DLD1 (cell line): ENCODE results near the gene SKAP2.

ENCODE experiments used
- in situ Hi-C: cut with HindIII; loops from 2 replicates; pipeline ENCODE4 v1.10.0; 2017; ENCODE audit warnings: low sequenced_read_pairs

The SKAP2 gene, protein sequence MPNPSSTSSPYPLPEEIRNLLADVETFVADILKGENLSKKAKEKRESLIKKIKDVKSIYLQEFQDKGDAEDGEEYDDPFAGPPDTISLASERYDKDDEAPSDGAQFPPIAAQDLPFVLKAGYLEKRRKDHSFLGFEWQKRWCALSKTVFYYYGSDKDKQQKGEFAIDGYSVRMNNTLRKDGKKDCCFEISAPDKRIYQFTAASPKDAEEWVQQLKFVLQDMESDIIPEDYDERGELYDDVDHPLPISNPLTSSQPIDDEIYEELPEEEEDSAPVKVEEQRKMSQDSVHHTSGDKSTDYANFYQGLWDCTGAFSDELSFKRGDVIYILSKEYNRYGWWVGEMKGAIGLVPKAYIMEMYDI

DNA sequence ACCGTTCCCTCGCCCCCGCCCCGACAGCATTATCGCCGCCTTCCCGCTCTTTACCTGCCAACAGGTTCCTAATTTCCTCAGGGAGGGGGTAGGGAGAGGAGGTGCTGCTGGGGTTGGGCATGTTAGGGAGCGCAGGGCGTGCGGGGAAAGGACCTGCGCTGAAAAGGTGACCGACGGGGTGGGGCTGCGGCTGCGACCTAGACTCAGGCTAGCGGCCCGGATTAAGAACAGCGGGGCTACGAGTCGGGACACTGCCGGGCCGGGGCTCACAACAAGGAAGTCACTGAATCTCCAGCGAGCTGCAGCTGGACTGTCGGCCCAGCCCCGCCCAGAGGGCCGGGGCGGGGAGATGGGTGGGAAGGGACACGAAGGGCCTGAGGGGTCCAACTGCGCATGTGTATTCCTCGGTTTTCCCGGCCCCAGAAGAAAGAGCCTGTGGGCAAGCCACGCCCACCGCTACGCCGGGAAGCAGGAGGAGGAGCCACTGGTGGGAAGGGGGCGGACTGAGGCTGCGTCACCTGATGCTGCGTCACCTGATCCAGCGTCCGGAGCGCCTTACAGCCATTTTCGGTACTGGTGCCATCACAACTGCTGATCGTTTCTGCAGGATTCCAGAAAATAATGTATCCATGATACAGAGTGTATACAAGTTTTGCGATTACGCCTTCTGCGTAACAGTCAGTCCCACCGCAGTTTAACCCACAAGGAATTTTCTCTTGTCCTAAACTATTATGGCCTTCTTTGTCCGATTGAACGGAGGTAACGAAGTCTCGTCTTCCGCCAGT is at the start of gene SKAP2:
SKAP2 (minus strand) TSS at position 282 of the 785 bp plus-strand sequence; CDS start at position 121, 161 bp downstream.
- in situ Hi-C loops: no loop called here

DNA sequence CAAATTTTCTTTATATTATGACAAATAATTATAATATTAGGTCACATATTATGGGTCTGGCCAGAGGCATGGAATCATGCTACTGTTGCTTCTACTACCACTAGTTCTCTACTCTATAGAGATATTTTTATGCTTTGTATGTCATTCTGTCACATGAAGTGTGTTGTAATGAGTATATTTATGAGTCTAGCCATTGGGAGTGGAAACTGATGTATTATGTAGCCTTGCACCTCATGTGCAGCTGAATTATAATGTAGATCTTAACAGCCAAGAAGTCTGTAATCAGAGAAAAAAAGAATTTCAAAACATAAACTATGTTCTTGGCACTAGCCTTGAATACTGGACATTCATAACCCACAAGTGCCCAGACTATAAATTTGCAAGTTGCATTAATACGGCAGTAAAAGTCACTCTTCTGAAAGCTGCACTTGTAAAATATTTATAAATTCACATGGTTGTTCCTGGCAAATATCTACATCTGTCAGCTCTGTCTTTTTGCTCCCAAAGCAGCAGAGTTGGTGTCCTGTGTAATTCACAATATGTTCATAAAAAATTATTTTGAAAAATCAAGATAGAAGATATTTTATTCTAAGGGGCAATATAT is 48.6 kb upstream of the SKAP2 start:
- in situ Hi-C loops: no loop called here

DNA sequence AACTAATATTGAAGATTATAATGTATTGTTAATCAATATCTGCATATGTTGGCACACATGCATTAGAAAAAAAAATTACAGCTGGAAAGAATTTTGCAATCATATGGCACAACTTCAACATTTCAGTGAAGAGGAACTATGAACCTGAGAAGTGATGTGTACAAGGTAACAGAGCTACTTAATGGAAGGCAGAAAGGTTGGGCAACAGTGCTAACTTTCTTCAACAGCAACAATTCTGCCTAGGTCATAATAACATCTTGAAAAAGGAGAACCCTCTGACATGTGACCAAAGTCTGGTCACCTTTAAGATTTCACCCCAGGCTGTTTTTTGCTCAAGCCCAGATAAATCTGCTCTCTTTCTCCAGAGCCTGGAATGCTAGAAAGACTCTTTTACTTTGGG is 47.9 kb upstream of the SKAP2 start:
- in situ Hi-C loops: no loop called here

DNA sequence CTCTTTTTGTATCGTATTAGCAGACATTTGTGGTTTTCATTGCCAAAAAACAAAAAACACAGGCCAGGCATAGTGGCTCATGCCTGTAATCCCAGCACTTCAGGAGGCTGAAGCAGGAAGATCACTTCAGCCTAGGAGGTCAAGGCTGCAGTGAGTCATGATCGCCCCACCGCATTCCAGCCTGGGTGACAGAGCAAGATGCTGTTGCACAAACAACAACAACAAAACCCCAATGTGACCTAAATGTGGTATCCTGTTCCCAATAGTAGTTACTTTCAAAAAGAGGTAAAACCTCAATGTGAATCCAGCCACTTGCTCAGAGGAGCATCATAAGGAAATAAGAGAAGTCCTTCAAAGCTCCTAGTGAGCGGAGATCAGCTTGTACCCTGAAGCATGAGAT is 45.8 kb upstream of the SKAP2 start:
- in situ Hi-C loops: no loop called here

DNA sequence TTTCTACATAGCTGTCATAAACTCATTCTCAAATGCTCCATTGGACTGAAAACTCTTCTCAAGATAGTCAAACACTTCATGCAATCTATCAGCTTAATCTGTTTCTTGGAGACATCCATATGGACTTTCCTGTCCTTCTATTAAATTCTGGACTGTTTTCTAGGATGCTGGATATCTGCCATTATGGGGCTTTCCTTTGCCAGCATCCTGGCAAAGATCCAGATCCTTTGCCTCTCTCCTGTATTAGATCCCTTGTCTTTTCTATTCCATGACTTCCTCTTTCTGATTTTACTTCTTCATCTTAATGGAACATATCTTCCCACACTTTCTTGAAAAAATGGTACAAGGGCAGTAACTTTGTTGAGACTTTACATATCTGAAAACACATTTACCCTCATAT is 35.9 kb upstream of the SKAP2 start:
- in situ Hi-C loops: no loop called here

DNA sequence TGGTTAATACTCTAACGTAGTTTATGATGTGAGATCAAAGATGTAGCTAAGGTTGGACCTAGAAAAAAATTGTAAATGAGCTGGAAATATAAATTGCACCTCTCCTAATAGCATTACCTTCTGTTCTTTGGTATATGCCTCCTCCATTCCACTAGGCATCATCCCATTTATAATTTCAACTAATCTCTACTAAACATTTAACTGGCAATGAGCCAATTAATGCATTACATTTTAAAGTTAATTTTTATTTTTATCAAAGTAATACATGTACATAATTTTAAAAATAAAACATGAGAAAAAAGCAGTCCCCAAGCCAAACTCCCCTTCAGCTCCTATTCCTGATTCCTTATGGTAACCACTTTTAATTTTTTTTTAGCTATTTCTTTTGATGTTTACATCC is 35.1 kb upstream of the SKAP2 start:
- in situ Hi-C loops: no loop called here

DNA sequence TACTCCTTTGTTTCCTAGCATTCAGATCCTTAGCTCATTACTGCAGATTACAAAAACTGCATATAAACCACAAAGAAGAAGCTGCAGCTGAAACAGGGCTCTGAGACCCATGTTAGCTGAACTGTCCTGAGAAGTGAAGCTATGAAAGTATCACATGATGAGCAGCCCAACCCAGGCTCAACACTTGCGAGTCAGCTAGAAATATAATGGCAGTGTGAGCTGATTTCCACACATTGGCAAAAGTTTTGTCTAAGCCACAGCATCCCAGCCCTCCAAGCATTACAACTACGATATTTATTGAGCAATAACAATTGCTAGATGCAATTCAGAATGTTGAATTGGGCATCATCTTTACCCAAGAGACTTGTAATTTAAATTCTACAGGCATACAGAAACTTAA is 34.5 kb upstream of the SKAP2 start:
- in situ Hi-C loops: no loop called here

DNA sequence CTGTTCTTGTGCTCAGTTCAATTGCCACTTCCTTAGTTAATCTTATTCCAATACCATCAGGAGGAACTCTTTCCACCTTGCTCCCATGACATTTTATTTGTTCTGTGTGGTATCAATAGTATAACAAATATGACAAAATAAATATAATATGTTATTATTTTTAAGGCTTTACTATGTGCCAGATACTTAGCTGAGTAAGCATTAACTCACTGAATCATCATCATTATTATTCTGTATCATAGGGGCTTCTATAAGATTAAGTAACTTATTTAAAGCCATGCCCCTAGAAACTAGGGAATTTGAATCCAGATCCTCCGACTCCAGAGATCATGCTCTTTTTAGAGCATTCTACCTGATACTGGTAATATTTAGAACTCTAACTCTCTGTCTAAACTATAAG is 33.5 kb upstream of the SKAP2 start:
- in situ Hi-C loops: no loop called here

DNA sequence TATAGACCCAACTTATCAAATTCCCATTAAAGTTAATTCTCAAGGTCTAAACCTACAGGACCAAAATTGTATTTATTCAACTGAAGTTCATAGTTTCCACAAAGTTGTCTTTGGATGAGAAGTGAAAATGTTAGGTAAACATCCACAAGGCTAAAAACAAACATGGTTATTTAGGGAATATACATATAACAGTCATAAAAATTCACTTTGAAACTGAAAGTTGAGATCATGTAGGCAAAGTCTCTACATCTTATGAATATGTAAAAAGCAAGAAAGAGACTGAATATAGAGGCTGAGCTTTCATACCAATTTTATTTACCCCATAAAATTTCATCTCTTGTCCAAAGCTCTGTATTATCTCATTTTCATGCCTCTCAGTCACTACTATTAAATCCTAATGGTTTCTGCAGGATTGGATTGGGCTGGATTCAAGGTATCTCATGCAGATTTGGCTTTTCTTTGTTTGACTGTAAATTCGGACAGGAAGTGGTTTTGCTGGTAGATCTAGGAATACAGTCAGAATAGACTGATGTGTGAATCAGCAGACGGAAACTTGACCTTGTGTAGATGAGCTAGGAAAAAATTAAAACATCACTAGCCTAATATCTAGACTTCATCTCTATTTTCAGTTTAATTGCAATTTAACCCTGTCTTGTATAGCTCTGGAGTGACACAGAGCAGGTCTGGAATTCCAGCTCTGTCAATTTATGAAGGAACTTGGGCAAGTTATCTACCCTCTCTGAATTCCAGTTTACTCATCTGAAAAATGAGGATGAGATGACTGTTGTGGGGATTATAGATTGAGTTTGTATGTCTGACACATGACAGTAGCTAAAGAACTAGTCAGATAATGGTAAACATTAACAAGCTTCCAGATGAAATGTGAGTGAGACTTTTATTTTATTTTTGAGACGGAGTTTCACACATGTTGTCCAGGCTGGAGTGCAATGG is 27.3 kb upstream of the SKAP2 start:
- in situ Hi-C loops: no loop called here

DNA sequence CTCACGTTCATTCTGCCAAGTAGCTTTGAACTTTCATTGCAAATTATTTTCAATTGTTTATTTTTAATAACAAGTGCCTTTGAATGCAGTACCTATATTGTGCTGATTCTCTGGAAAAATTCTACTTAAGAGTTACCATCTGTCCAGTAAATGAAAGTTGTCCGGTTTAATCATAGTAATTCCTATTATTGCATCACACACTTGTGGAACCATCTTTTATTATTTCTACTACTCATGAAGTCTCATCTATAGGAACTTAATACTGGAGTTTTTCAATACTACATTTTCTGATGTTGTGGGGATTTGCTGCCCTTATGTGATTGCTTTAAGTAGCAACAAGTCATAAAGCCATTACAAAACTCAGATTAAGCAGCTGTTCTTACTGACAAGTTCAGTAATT is 16.5 kb upstream of the SKAP2 start:
- in situ Hi-C loops: no loop called here

DNA sequence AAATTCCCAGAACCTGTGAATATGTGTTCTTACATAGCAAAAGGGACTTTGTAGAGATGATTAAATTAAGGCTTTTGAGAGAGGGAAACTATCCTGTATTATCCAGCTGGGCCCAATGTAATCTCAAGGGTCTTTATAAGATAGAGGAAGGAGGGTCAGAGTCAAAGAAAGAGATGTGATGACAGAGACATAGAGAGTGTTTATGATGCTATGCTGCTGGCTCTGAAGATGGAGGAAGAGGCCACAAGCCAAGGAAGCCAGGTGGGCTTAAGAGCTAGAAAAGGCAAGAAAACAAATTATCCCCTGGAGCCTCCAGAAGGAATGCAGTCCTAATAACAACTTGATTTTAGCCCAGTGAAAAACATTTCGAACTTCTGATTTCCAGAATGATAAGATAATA is 15.3 kb upstream of the SKAP2 start:
- in situ Hi-C loops: no loop called here

DNA sequence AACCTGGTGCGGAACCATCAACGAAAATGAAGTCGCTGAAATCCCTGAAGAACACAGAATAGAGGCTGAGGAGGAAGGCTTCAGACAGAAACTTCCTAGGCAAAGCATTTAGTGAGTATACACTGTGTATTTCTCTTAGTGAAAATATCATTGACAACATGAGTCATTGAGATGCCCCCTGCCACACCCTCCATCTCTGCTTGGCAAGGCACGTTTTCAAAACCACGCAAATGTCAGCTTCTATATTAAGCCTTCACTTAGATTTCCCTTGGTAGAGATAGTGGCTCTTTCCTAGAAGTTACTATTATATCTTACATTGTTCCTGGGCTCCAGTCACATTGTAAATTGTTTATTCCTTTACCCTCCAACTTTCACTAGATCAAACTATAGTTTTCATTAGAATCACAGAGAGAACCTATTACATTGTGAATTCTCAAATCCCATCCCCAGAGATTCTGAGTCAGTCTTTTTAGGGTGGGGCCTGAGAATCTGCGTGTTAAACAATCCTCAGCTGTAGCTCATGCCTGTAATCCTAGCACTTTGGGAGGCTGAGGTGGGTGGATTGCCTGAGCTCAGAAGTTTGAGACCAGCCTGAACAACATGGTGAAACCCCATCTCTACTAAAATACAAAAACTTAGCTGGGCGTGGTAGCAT is 4.6 kb upstream of the SKAP2 start:
- in situ Hi-C loops: no loop called here

DNA sequence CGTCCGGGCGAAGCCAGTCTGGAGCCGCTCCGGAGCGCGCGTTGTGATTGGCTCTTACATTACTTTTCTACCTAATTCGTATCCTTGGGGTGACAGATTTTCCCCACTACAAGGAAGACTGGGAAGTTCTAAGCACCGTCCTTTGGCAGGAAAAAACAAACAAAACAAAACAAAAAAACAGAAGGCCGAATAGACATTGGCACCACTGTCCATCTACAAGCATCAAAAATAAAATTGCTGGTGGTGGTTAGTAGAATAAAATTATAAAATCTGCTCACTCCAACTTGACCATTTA is 651 bp upstream of the SKAP2 start:
- in situ Hi-C loops: no loop called here

DNA sequence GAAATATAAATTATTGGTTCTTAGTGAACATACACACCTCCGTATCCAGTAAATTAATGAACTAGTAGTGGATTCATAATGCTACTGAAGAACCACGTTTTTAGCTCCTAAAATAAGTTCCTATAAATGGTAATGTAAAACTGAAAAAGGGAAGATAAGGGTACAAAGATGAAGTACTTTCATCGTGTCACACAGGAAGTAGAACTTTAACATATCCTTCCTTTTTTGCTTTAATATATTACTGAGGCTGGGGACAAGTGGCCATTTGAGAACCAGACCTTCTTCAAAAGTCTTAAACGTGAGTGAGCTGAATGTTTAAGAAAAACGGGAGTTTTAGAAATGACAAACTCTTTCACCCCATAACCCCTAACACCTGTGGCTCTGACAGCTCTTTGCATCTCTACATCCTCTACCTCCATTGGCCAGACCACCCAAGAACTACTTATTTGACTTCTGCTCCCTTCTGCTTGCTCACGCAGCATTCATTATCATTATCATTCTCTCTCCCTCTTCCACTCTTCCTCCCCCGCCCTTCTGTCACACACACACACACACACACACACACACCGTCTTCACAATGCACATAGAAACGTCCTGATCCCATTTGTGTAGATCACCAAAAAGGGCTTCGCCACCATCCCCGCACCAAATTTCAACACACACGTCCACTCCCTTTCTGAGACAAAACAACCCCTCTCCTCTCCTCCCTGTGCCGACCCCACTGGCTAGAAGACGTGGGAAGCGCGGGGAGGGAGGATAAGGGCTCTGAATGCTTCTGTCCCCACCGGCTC is 677 bp downstream of the SKAP2 start:
- in situ Hi-C loops: no loop called here

DNA sequence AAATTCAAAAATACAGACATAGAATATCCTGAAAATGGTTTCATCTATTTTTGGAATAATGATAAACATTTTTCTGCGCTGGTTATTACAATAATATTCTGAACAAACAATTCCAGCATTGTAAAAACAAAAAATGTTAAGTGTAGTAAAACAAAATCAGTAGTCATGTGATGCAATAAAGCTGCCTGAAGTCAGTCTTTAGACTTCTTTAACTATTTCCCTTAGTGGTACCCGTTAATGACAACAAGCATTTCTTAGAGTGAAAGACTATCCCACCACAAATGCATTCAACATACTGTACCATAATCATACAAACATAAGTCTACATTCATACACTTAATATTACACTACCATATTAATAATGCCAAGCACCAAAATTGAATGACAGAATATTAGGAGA is 1.6 kb downstream of the SKAP2 start:
- in situ Hi-C loops: no loop called here

DNA sequence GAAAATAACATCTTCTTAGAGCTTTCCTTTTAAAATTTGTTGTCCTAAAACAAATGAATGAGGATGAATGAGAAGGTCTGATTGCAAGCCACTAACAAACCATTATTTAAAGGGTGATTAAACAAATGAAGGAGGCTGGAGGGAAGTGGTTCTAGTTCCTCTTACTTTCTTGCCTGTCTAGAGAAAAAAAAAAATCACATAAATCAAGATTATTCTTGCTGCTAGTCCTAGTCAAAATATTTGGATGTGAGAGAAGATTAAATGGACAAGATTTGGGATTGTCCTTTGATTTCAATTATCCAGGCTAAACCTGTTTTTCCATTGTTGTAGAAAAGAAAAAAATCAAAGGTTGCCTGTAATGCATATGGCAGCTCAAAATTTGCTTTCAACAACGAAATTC is 3.3 kb downstream of the SKAP2 start:
- in situ Hi-C loops: no loop called here

DNA sequence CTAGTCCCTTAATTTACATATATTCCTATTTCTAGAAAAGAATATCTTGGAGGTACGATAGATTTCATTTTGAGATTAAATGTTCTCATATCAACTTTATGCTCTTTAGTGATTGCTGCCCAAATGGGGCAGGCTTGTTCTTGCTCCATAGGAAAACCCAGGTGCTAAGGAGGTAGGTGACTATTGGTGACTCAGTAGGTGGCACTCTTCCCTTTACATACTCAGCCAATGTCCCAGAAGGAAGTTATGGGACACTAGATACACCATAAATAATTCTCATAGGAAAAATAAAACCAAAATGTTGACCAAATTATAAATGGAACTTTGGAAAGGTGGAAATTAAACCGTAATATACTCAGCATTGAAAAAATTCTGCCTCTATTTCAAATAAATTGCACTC is 4.0 kb downstream of the SKAP2 start:
- in situ Hi-C loops: no loop called here

DNA sequence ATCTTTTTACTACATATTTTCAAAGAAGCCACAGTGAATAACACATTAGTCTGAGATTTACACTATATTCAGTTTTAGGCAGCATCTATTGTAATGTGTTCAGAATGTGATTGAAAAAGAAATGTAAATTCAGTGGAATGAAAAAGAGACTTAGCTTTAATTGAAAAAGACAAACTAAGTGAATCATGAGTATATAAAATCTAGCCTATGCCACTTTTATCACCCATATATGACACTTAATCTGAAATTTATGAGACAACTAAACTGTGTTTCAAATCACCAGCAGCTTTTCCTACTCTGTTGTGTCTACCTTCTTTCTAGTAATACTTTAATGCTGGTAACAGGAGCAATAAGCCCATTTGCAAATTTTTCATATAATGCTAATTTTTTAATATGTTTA is 4.7 kb downstream of the SKAP2 start:
- in situ Hi-C loops: loop anchor here (10.0 kb wide), 1 partner anchor 305 kb away; the partner anchor contains the start of gene HOXA9

DNA sequence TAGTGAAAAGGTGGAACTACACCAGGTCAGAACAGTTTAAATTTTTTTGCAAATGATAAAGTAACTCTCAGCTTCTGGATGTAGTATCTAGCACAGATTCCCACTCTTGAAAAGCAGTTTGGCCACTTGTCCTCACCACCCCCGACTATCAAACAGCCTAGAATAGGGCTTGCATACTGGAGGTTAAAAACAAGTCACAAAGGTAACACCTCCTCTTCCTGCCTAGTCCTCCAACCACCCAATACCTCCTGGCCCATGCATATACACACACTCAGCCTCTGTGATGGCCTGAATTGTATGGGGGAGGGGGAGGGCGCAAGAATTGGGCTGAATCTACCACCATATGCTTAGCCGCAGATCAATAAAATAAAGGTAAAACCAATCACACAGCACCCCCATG is 5.7 kb downstream of the SKAP2 start:
- in situ Hi-C loops: loop anchor here (10.0 kb wide), 1 partner anchor 306 kb away; the partner anchor contains the start of gene HOXA9
